Measurements from ENCODE around the gene THOP1.

Gene THOP1

DNA sequence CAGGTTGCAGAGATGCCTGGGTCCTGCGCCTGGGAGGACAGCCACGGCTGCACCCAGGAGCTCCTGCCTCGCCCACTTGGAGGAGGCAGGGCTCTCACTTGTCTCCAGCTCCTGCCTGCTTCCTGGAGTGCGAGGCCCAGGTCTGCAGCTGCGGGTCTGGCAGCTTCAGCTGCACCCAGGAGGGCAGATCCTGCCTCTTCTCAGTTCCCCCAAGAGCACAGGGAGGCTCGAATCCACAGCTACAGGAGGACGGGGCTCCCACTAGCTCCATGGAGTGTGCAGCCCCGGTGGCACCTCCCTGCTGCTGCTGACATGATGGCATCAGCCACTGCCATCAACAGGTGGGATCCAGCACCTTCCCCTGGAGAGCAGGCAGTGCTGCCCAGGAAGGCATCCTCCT lies 38.8 kb downstream of the THOP1 start:
- peaks cover 3% of the 10 kb centered on the region for H3K36me3 ChIP-seq
- no peak overlapping the region for H3K27ac ChIP-seq
- H3K4me3 ChIP-seq (ENCODE audit: low read depth in 1 of 2, low read length in 1 of 2) = no peak overlapping the region
- H3K27me3 ChIP-seq = peaks cover 4% of the 10 kb centered on the region
- H3K4me1 ChIP-seq (ENCODE audit: control insufficient read depth in 1 of 2, insufficient read depth in 1 of 2, low read depth in 1 of 2, low read length in 1 of 2) = peaks cover 10 to 12% of the 10 kb centered on the region in 2 experiments
- H3K9me3 ChIP-seq = peaks cover 3% of the 10 kb centered on the region
- TF ChIP-seq, protein P1, sequence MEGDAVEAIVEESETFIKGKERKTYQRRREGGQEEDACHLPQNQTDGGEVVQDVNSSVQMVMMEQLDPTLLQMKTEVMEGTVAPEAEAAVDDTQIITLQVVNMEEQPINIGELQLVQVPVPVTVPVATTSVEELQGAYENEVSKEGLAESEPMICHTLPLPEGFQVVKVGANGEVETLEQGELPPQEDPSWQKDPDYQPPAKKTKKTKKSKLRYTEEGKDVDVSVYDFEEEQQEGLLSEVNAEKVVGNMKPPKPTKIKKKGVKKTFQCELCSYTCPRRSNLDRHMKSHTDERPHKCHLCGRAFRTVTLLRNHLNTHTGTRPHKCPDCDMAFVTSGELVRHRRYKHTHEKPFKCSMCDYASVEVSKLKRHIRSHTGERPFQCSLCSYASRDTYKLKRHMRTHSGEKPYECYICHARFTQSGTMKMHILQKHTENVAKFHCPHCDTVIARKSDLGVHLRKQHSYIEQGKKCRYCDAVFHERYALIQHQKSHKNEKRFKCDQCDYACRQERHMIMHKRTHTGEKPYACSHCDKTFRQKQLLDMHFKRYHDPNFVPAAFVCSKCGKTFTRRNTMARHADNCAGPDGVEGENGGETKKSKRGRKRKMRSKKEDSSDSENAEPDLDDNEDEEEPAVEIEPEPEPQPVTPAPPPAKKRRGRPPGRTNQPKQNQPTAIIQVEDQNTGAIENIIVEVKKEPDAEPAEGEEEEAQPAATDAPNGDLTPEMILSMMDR (IDR thresholded peaks at IDR 0.05) = no peak

DNA sequence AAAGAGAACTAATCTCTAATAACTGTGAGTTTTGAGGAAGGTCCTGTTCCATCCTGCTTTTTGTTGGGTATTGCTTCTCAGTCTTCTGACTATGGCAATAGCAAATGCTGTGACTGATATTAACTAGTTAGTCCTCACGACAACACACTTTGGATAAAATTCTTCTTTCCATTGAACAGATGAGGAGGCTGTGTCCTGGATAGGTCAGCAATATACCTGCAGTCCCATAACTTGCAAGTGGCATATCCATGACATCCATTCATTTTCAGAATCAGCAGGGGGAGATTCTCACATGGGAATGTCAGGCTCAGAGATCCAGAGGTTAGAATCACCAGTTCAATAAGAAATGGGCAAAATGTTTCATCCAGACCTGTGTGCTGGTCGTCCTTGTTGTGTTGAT lies 41.7 kb downstream of the THOP1 start:
- Histone ChIP-seq H3K4me3 (ENCODE audit: low read depth in 1 of 2, low read length in 1 of 2) (no peak overlapping the region), H3K27ac (no peak overlapping the region), H3K4me1 (ENCODE audit: control insufficient read depth in 1 of 2, insufficient read depth in 1 of 2, low read depth in 1 of 2, low read length in 1 of 2) (no peaks in the 10 kb centered on the region), H3K9me3 (peaks cover 5% of the 10 kb centered on the region), H3K36me3 (peaks cover 3% of the 10 kb centered on the region), H3K27me3 (no peaks in the 10 kb centered on the region)
- TF ChIP-seq, protein P1 (IDR thresholded peaks at IDR 0.05) = no peak

DNA sequence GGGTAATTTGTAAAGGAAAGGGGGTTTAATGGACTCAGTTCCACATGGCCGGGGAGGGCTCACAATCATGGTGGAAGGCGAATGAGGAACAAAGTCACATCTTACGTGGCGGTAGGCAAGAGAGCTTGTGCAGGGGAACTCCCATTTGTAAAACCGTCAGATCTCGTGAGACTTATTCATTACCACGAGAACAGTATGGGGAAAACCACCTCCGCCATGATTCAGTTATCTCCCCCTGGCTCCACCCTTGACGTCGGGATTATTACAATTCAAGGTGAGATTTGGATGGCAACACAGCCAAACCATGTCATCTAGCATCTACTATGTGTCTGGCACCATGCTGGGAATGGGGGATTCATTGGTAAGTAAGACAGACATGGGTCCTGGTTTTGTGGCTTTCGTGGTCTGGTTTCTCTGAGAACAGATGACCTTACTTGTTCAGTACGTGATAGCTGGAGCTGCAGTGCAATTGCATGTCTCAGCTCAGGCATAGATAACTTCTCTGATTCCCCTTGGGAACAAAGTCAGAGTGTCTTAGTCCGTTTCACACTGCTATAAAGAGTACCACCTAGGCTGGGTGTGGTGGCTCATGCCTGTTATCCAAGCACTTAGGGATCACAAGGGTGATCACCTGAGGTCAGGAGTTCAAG lies 42.7 kb downstream of the THOP1 start:
- TF ChIP-seq, protein P1 (IDR thresholded peaks at IDR 0.05) = no peak
- H3K36me3 ChIP-seq = peaks cover 3% of the 10 kb centered on the region
- H3K27ac ChIP-seq = no peak overlapping the region
- no peak overlapping the region for H3K4me3 ChIP-seq (ENCODE audit: low read depth in 1 of 2, low read length in 1 of 2)
- H3K27me3 ChIP-seq = no peaks in the 10 kb centered on the region
- no peaks in the 10 kb centered on the region for H3K4me1 ChIP-seq (ENCODE audit: control insufficient read depth in 1 of 2, insufficient read depth in 1 of 2, low read depth in 1 of 2, low read length in 1 of 2)
- H3K9me3 ChIP-seq = peaks cover 8% of the 10 kb centered on the region

DNA sequence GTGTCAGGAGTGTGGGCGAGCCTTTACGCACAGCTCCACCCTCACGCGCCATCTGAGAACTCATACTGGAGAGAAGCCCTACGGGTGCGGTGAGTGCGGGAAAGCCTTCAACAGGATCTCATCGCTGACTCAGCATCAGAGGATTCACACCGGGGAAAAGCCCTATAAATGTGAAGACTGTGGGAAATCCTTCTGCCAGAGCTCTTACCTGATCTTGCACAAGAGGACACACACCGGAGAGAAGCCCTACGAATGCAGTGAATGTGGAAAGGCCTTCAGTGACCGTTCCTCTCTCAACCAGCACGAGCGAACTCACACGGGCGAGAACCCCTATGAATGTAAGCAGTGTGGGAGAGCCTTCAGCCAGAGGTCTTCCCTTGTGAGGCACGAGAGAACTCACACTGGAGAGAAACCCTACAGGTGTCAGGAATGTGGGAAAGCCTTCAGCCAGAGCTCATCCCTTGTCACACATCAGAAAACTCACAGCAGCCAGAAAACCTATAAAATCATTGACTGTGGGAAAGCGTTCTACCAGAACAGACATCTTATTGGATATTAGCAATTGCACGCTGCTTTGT lies 49.1 kb downstream of the THOP1 start:
- no peaks in the 10 kb centered on the region for H3K36me3 ChIP-seq
- no peak overlapping the region for H3K4me3 ChIP-seq (ENCODE audit: low read depth in 1 of 2, low read length in 1 of 2)
- H3K4me1 ChIP-seq (ENCODE audit: control insufficient read depth in 1 of 2, insufficient read depth in 1 of 2, low read depth in 1 of 2, low read length in 1 of 2) = no peaks in the 10 kb centered on the region
- no peak overlapping the region for H3K27ac ChIP-seq
- H3K27me3 ChIP-seq = no peaks in the 10 kb centered on the region
- TF ChIP-seq, protein P1 (IDR thresholded peaks at IDR 0.05) = no peak
- peaks cover 41% of the 10 kb centered on the region for H3K9me3 ChIP-seq

DNA sequence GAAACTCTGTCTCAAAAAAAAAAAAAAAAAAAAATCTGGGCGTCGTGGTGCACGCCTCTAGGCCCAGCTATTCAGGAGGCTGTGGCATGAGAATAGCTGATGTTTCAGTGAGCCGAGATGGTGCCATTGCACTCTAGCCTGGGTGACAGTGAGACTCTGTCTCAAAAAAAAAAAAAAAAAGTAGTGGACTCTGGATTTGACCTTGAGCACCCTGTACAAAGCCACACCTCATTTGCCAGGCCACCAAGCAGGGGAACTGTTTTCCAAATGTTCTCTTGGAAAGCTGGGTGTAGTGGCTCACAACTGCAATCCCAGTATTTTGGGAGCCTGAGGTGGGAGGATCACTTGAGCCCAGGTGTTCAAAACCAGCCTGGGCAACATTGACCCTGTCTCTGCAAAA lies 52.1 kb downstream of the THOP1 start:
- TF ChIP-seq, protein P1 (IDR thresholded peaks at IDR 0.05) = no peak
- Histone ChIP-seq H3K9me3 (peaks cover 37% of the 10 kb centered on the region), H3K36me3 (no peaks in the 10 kb centered on the region), H3K4me1 (ENCODE audit: control insufficient read depth in 1 of 2, insufficient read depth in 1 of 2, low read depth in 1 of 2, low read length in 1 of 2) (peaks cover 14 to 15% of the 10 kb centered on the region in 2 experiments), H3K27me3 (peaks cover 11% of the 10 kb centered on the region), H3K4me3 (ENCODE audit: low read depth in 1 of 2, low read length in 1 of 2) (no peak overlapping the region), H3K27ac (no peak overlapping the region)
